ENCODE measurements around the gene ZSCAN1.

ZSCAN1 gene

GRCh38 chr19:58014141-58014540 lies 19.7 kb upstream of the ZSCAN1 start:
- H3K27ac ChIP-seq = no peak overlapping the region
- DNase-seq = no peak
- in situ Hi-C loops (cut with HindIII; ENCODE audit: low pct_ligation_motif_present, low sequenced_read_pairs) = no loop called here
- no peaks in the 10 kb centered on the region for H3K27me3 ChIP-seq (replicated peaks)
- H3K36me3 ChIP-seq (replicated peaks) = no peaks in the 10 kb centered on the region
- no peak for TF ChIP-seq CTCF (IDR thresholded peaks at IDR 0.05; ENCODE audit: low read depth, low read length, missing control alignments)
- no peak overlapping the region for H3K4me3 ChIP-seq (ENCODE audit: low read depth, low read length)

- DNase-seq = no peak
- in situ Hi-C loops (cut with HindIII; ENCODE audit: low pct_ligation_motif_present, low sequenced_read_pairs) = no loop called here
- Histone ChIP-seq H3K27me3 (replicated peaks) (no peaks in the 10 kb centered on the region), H3K36me3 (replicated peaks) (no peaks in the 10 kb centered on the region), H3K27ac (no peak overlapping the region), H3K4me3 (ENCODE audit: low read depth, low read length) (no peak overlapping the region)
- TF ChIP-seq CTCF (IDR thresholded peaks at IDR 0.05; ENCODE audit: low read depth, low read length, missing control alignments) = no peak
Measured at GRCh38 chr19:58020129-58020528, 13.7 kb upstream of the ZSCAN1 start.

GRCh38 chr19:58021541-58022282 lies 12.1 kb upstream of the ZSCAN1 start:
- H3K4me3 ChIP-seq (ENCODE audit: low read depth, low read length) = no peak overlapping the region
- in situ Hi-C loops (cut with HindIII; ENCODE audit: low pct_ligation_motif_present, low sequenced_read_pairs) = no loop called here
- TF ChIP-seq CTCF (IDR thresholded peaks at IDR 0.05; ENCODE audit: low read depth, low read length, missing control alignments) = peak; percentile 52
- DNase-seq = peak; percentile 9
- H3K27me3 ChIP-seq (replicated peaks) = no peaks in the 10 kb centered on the region
- H3K36me3 ChIP-seq (replicated peaks) = no peaks in the 10 kb centered on the region
- H3K27ac ChIP-seq = no peak overlapping the region

GRCh38 chr19:58022283-58022660 lies 11.6 kb upstream of the ZSCAN1 start:
- no peaks in the 10 kb centered on the region for H3K27me3 ChIP-seq (replicated peaks)
- H3K4me3 ChIP-seq (ENCODE audit: low read depth, low read length) = no peak overlapping the region
- no peak for TF ChIP-seq CTCF (IDR thresholded peaks at IDR 0.05; ENCODE audit: low read depth, low read length, missing control alignments)
- in situ Hi-C loops (cut with HindIII; ENCODE audit: low pct_ligation_motif_present, low sequenced_read_pairs) = no loop called here
- no peak for DNase-seq
- no peak overlapping the region for H3K27ac ChIP-seq
- no peaks in the 10 kb centered on the region for H3K36me3 ChIP-seq (replicated peaks)

- in situ Hi-C loops (cut with HindIII; ENCODE audit: low pct_ligation_motif_present, low sequenced_read_pairs) = no loop called here
- no peak for DNase-seq
- no peaks in the 10 kb centered on the region for H3K36me3 ChIP-seq (replicated peaks)
- no peak overlapping the region for H3K4me3 ChIP-seq (ENCODE audit: low read depth, low read length)
- H3K27ac ChIP-seq = no peak overlapping the region
- H3K27me3 ChIP-seq (replicated peaks) = no peaks in the 10 kb centered on the region
- TF ChIP-seq CTCF (IDR thresholded peaks at IDR 0.05; ENCODE audit: low read depth, low read length, missing control alignments) = no peak
Measured at GRCh38 chr19:58024661-58025060, 9.2 kb upstream of the ZSCAN1 start.

- Histone ChIP-seq H3K4me3 (ENCODE audit: low read depth, low read length) (peak overlapping the region; percentile 29), H3K27ac (no peak overlapping the region), H3K36me3 (replicated peaks) (no peaks in the 10 kb centered on the region), H3K27me3 (replicated peaks) (no peaks in the 10 kb centered on the region)
- no peak for DNase-seq
- in situ Hi-C loops (cut with HindIII; ENCODE audit: low pct_ligation_motif_present, low sequenced_read_pairs) = no loop called here
- TF ChIP-seq CTCF (IDR thresholded peaks at IDR 0.05; ENCODE audit: low read depth, low read length, missing control alignments) = no peak
Measured at GRCh38 chr19:58034477-58034793, 610 bp downstream of the ZSCAN1 start.
